Activated CD8-positive, alpha-beta T cell treated with anti-CD3 and anti-CD28 coated beads for 36 hours (primary cell): ENCODE results near the gene CFAP54. TPM values are rescaled to one million over a fixed set of nuclear protein-coding genes. Genes with fewer than 3 reads are reported as not detected.

ENCODE experiments used
- ATAC-seq: fragments of 200-7000 bp; cut with Tn5 transposase; one replicate; pipeline ENCODE4 v1.10.0; 2021; ENCODE audit warnings: mild to moderate bottlenecking, moderate library complexity
- CTCF ChIA-PET: fragments of 350-600 bp; sonication (Branson Sonifier 250); formaldehyde crosslinking; loops from one replicate; lab custom pipeline; 2021; ENCODE audit warnings: antibody characterized with exemption; lab: Charles Lee
- POLR2A ChIA-PET: fragments of 350-600 bp; sonication (Branson Sonifier 250); formaldehyde crosslinking; loops from one replicate; lab custom pipeline; 2021; ENCODE audit warnings: antibody characterized with exemption; lab: Charles Lee
- DNase-seq: peaks from one replicate; pipeline ENCODE4 v3.0.0-alpha.2; 2020
- H3K27ac Mint-ChIP-seq: one replicate; pipeline ENCODE4 v1.8.0; 2021; ENCODE audit warnings: mild to moderate bottlenecking, mixed read lengths
- H3K27me3 Mint-ChIP-seq: one replicate; pipeline ENCODE4 v1.8.0; 2021; ENCODE audit warnings: mixed read lengths
- H3K36me3 Mint-ChIP-seq: one replicate; pipeline ENCODE4 v1.8.0; 2021; ENCODE audit warnings: low read depth, mixed read lengths
- H3K4me1 Mint-ChIP-seq: one replicate; pipeline ENCODE4 v1.8.0; 2021; ENCODE audit warnings: low read depth, mixed read lengths
- H3K4me3 Mint-ChIP-seq: one replicate; pipeline ENCODE4 v1.8.0; 2021; ENCODE audit warnings: mild to moderate bottlenecking, moderate library complexity, mixed read lengths
- H3K9me3 Mint-ChIP-seq: one replicate; pipeline ENCODE4 v1.8.0; 2021; ENCODE audit warnings: mixed read lengths
- intact Hi-C: fragments of 100-400 bp; cut with micrococcal nuclease; formaldehyde crosslinking; loops from one replicate; pipeline ENCODE4 v1.10.0; 2022
- total RNA-seq, 2 experiments: library from RNA; stranded (reverse); gene quantifications; one replicate each; pipeline ENCODE4 v1.2.3, GENCODE V29; 2021
- TF ChIP-seq, protein P1 (sequence below): fragments of 200-600 bp; IDR thresholded peaks from one replicate; pipeline ENCODE4 v1.8.0; 2022; ENCODE audit warnings: antibody characterized with exemption, mild to moderate bottlenecking

CFAP54 gene
- total RNA-seq, 2 experiments from 2014 or later = 0.38 to 0.45 TPM

DNA sequence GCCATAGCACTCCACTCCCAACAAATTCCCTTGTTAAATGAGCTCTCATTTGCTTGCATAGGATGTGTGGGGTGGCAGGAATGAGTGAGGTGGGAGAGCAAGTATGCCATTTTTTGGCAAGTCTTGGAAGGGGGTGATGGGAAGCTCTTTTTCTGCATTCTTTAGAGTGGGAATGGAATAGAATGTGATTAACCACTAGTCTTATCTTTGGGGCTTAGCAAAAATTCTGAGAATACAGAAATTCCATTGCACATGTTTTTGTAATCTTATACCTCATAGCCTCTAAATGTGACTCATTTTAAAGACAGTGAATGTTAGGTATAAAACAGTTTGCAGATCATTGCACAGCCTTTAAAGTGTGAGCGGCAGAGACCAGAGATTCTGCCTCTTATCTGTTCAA, 389.3 kb downstream of the CFAP54 start:
- DNase-seq = no peak
- no peak for ATAC-seq
- intact Hi-C loops = no loop called here
- Mint-ChIP-seq H3K27me3 (peaks cover 4% of the 10 kb centered on the region), H3K27ac (no peak overlapping the region), H3K4me1 (no peaks in the 10 kb centered on the region), H3K9me3 (no peaks in the 10 kb centered on the region), H3K4me3 (no peak overlapping the region), H3K36me3 (no peaks in the 10 kb centered on the region)
- CTCF ChIA-PET = interaction anchor here (1.1 kb wide), 1 partner anchor 301 kb away, joined by 3 read pairs; no protein-coding TSS in a partner anchor
- POLR2A ChIA-PET = interaction anchor here (1.0 kb wide), 1 partner anchor 29 kb away, joined by 3 read pairs; no protein-coding TSS in a partner anchor
- TF ChIP-seq, protein P1, sequence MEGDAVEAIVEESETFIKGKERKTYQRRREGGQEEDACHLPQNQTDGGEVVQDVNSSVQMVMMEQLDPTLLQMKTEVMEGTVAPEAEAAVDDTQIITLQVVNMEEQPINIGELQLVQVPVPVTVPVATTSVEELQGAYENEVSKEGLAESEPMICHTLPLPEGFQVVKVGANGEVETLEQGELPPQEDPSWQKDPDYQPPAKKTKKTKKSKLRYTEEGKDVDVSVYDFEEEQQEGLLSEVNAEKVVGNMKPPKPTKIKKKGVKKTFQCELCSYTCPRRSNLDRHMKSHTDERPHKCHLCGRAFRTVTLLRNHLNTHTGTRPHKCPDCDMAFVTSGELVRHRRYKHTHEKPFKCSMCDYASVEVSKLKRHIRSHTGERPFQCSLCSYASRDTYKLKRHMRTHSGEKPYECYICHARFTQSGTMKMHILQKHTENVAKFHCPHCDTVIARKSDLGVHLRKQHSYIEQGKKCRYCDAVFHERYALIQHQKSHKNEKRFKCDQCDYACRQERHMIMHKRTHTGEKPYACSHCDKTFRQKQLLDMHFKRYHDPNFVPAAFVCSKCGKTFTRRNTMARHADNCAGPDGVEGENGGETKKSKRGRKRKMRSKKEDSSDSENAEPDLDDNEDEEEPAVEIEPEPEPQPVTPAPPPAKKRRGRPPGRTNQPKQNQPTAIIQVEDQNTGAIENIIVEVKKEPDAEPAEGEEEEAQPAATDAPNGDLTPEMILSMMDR = no peak

DNA sequence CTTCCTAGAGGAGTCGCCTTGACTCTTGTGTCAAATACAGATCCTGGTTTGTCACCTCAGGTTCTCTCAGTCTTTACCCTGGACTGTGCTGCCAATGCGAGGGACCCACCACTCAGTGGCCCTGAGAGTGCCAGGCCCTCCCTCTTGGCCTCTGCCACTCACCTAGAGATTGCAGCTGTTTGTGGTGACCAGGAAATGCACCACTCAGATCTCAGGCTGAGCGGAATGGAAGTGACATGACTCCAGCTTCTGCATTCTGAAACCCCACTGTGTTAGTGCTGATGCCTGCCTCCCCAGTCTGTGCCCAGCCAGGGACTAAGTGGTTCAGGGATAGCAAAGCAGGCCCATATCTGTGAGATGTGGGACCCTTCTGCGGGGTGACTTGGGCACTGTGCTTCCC, 389.9 kb downstream of the CFAP54 start:
- H3K27ac Mint-ChIP-seq = no peak overlapping the region
- H3K9me3 Mint-ChIP-seq = no peaks in the 10 kb centered on the region
- H3K27me3 Mint-ChIP-seq = peaks cover 3% of the 10 kb centered on the region
- ChIA-PET CTCF (interaction anchor here (1.1 kb wide), 1 partner anchor 301 kb away, joined by 3 read pairs; no protein-coding TSS in a partner anchor), POLR2A (no interaction called here)
- H3K4me3 Mint-ChIP-seq = no peak overlapping the region
- TF ChIP-seq, protein P1 = no peak
- DNase-seq (no peak), ATAC-seq (no peak)
- intact Hi-C loops = no loop called here
- no peaks in the 10 kb centered on the region for H3K36me3 Mint-ChIP-seq
- H3K4me1 Mint-ChIP-seq = no peaks in the 10 kb centered on the region

DNA sequence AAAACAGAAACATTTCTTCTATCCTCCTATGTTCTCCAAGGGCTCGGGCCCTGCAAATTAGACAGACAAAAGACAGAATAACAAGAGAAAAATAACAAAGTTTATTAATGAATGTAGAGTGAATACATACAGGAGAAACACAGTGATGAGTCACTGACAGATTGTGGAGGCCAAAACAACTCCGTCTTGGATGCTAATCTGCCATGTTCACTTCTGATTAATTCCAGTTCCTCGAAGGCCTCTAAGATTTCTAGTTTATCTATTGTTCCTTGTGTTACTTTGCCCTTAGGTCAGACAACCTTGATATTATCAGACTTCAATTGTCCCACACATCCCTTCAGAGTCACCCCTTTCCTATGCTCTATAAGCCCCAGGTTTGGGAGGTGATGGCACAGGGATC, 390.8 kb downstream of the CFAP54 start:
- CTCF ChIA-PET = no interaction called here
- Mint-ChIP-seq H3K27me3 (peaks cover 3% of the 10 kb centered on the region), H3K4me3 (no peak overlapping the region), H3K4me1 (no peaks in the 10 kb centered on the region), H3K27ac (no peak overlapping the region), H3K9me3 (no peaks in the 10 kb centered on the region), H3K36me3 (no peaks in the 10 kb centered on the region)
- POLR2A ChIA-PET = no interaction called here
- DNase-seq (no peak), ATAC-seq (no peak)
- TF ChIP-seq, protein P1 = no peak
- intact Hi-C loops = no loop called here

DNA sequence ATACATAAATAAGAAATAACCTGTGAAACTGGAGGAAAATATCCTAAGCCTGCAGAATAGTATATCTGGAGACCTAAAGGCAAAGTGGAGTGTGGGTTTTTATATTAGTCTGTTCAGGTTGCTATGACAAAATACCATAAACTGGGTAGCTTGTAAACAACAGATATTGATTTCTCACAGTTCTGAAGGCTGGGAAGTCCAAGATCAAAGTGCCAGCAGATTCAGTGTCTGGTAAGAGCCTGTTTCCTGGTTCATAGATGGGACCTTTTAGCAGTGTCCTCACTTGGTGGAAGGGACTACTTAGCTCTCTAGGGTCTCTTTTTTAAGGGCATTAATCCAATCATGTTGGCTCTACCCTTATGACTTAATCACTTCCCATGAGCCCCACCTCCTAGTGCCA, 392.2 kb downstream of the CFAP54 start:
- CTCF ChIA-PET = no interaction called here
- H3K4me3 Mint-ChIP-seq = no peak overlapping the region
- peaks cover 3% of the 10 kb centered on the region for H3K27me3 Mint-ChIP-seq
- no peaks in the 10 kb centered on the region for H3K4me1 Mint-ChIP-seq
- H3K9me3 Mint-ChIP-seq = no peaks in the 10 kb centered on the region
- TF ChIP-seq, protein P1 = no peak
- H3K36me3 Mint-ChIP-seq = no peaks in the 10 kb centered on the region
- no peak overlapping the region for H3K27ac Mint-ChIP-seq
- DNase-seq (no peak), ATAC-seq (no peak)
- POLR2A ChIA-PET = no interaction called here
- intact Hi-C loops = no loop called here

DNA sequence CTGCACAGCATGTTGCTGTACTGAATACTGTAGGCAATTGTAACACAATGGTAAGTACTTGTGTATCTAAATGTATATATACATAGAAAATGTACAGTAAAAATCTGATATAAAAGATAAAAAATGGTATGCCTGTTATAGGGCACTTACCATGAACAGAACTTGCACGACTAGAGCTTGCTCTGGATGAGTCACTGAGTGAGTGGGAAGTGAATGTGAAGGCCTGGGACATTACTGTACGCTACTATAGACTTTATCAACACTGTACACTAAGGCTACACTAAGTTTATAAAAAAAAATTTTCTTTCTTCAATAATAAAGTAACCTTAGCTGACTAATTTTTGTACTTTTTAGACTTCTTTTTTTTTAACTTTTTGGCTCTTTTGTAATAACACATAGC, 393.5 kb downstream of the CFAP54 start:
- no peaks in the 10 kb centered on the region for H3K4me1 Mint-ChIP-seq
- no peak for ATAC-seq
- POLR2A ChIA-PET = no interaction called here
- no peaks in the 10 kb centered on the region for H3K9me3 Mint-ChIP-seq
- CTCF ChIA-PET = no interaction called here
- TF ChIP-seq, protein P1 = no peak
- H3K36me3 Mint-ChIP-seq = no peaks in the 10 kb centered on the region
- intact Hi-C loops = no loop called here
- H3K27me3 Mint-ChIP-seq = peaks cover 3% of the 10 kb centered on the region
- no peak overlapping the region for H3K4me3 Mint-ChIP-seq
- H3K27ac Mint-ChIP-seq = no peak overlapping the region
- no peak for DNase-seq
